T-helper 1 cell treated with Interleukin-12 subunit alpha and Interleukin-12 subunit beta and Interleukin-4 antibody, amounts not matched to agents 30 ng/mL and 1 ng/mL, for 36 hours (primary cell): ENCODE measurements around the gene BRSK2. TPM values are rescaled to one million over a fixed set of nuclear protein-coding genes. Genes with fewer than 3 reads are reported as not detected.
"Not testable (repeated sequence)": the region's sequence is repeated elsewhere in the genome, so short reads cannot be mapped to it uniquely, and the experiment has no call there.

Experiments used
- intact Hi-C: fragments of 100-400 bp; cut with micrococcal nuclease; formaldehyde crosslinking; loops from one replicate; pipeline ENCODE4 v1.15.1; 2024
- total RNA-seq: library from RNA; stranded (reverse); gene quantifications from 2 replicates; pipeline ENCODE4 v1.2.3, GENCODE V29; 2022

The BRSK2 gene
- 0.27 and 0.44 TPM in 2 replicates for total RNA-seq

DNA sequence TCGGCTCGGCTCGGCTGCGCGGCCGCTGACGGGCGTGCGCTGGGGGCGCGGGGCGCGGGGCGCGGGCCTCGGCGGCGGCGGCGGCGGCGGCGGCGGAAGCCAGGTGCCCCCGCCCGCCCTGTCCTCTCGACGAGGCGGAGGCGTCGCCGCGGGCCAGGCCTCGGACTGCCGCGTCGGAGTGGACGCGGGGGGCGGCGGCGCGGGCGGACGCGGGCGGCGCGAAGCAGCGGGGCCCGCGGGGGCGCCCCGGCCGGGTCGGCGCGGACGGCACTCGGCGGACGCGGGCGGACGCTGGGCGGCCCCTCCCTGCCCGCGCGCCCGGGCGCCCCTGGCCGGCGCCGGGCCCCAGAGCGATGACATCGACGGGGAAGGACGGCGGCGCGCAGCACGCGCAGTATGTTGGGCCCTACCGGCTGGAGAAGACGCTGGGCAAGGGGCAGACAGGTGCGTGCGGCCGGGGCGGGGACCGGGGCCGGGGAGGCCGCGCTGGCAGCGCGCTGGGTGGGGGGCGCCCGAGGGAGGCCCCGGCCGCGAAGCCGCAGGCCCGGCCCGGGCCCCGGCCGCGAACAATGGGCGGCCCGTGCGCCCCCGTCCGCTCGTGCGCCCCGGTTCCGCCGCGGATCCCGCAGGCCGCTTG is at the start of gene BRSK2:
Gene BRSK2 (plus strand): TSS at position 3 of the 637 bp plus-strand sequence. CDS start 351 bp downstream, at position 354.
- intact Hi-C loops, result loop anchor here (1.0 to 2.0 kb wide), 3 partner anchors 54 to 183 kb away; partner anchors contain the start of genes DUSP8 and TOLLIP

DNA sequence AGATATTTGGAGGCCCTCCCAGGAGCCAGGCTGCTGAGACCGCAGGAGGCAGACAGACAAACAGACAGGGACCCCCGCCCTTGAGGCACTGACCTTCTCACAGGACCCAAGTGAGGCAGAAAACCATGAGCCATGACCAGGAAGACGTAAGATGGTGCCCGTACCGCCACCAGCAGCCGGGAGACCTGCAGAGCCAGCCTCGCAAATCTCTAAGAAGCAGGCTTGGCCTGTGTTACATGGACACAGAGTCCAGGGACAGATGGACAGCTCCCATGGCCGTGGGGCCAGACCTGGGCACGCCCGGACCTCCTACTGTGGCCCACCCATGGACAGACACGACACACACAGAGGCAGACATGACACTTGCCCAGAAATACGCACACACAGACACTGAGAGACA is 49.6 kb upstream of the BRSK2 start:
- intact Hi-C loops, result no loop called here

DNA sequence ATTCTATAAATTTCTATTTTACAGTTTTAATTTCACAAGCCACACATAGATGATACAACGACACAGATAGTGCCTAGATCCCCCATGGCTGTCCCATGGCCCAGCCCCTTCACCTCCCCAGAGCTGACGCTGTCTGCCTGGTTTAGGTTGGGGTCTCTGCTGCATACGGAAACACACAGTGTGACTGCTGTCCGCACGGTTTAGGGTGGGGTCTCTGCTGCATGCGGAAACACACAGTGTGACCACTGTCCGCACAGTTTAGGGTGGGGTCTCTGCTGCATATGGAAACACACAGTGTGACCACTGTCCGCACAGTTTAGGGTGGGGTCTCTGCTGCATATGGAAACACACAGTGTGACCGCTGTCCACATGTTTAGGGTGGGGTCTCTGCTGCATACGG is 48.5 kb upstream of the BRSK2 start:
- intact Hi-C loops, result not testable (repeated sequence)

DNA sequence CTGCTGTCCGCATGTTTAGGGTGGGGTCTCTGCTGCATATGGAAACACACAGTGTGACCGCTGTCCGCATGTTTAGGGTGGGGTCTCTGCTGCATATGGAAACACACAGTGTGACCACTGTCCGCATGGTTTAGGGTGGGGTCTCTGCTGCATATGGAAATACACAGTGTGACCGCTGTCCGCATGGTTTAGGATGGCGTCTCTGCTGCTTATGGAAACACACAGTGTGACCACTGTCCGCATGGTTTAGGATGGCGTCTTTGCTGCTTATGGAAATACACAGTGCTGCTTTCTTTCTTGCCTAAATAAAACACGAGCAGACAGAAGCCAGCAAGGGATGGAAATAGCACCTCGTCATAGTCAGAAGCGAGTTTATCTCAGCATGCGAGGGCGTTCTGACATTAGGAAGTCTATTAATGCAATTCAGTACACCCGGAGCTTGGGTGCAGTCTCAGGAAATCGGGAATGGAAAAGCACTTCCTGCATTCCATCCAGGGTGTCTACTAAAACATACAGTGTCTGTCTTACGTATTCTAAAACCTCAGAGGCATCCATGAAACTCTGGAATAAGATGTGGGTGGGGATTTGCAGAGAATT is 47.7 kb upstream of the BRSK2 start:
- intact Hi-C loops, result no loop called here

DNA sequence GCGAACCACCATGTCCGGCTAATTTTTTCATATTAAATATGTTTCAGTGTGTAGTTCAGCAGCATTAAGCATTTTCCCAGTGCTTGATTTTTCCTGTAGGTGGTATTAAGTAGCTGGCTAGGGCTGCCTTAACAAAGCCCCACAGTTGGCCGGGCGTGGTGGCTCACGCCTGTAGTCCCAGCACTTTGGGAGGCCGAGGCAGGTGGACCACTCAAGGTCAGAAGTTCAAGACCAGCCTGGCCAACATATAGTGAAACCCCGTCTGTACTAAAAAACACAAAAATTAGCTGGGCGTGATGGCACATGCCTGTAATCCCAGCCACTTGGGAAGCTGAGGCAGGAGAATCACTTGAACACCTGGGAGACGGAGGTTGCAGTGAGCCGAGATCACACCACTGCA is 46.8 kb upstream of the BRSK2 start:
- intact Hi-C loops, result no loop called here

DNA sequence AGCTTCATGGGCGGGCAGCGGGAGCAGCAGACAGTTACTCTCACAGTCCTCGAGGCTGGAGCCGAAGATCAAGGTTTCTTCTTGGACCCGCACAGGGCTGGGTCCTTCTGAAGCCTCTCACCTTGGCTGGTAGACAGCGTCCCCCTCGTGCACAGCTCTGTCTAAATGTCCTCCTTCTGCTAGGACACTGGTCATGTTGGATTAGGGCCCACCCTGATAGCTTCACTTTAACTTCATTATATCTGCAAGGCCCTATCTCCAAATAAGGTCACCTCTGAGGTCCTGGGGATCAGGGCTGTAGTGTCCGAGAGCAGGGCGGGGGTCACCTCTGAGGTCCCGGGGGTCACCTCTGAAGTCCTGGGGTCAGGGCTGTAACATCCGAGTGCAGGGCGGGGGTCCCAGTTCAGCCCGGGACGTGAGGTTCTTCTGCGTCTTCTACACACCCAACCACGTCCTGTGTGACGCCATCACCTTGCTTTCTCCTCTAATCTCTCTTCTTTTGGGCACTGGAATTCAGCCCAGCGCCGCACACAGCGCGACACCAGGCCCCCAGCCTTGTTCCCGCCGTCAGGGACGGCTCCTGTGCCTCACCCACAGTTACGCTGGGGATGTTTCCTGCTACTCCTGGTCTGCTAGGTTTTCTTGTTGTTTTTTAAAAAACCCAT is 46.2 kb upstream of the BRSK2 start:
- intact Hi-C loops, result no loop called here

DNA sequence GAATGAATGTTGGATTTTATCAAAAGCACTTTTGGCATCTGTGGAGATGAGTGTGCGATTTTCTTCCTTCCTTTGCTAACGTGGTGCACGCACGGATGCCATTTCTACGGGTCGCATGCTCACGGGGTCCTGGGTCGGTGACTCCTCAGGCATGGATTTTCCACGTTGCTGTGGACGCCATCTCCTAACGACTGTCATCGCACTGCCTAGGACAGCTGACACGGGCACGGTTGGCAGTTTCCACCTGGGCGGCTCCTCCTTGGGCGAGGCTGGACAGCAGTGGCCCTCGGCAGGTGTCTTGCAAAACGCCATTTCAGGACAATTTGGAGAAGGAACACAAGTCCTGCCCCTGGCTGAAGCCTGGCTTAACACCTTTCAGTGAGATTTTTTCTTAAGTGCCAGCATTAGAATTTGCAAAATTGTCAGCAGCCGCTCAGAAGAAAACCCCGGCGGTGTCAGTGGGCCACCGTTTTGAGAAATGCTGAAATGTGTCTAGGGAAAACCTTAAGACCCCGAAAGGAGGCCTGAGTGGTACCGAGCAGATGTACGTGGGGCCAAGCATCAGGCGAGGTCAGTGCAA is 45.6 kb upstream of the BRSK2 start:
- intact Hi-C loops, result no loop called here

DNA sequence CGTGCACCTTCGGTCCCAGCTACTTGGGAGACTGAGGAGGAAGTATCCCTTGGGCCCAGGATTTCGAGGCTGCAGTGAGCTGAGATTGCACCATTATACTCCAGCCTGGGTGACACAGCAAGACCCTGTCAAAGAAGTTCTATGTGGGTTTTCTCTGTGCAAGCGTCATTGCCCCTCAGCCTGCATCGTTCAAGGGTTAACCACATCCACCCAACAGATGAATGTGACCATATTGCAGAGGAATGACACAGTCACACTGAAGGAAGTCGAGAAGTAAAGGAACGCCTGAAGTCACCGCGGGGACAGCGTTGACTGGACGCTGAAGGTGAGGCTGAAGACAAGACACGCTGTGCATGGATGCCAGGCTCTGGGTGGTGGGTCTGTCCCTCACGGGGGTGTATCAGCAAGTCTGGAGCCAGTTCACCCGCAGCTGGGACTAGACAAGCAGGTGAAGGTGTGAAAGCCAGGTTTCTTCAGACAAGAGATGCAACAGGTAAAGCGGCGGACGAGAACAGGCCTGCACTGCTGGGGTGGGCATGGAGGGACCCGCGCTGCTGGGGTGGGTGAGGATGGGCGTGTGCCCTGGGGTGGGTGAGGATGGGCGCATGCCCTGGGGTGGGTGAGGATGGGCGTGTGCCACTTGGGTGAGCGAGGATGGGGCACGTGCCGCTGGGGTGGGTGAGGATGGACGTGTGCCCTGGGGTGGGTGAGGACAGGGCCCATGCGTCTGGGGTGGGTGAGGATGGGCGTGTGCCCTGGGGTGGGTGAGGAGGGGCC is 43.8 kb upstream of the BRSK2 start:
- intact Hi-C loops, result no loop called here

DNA sequence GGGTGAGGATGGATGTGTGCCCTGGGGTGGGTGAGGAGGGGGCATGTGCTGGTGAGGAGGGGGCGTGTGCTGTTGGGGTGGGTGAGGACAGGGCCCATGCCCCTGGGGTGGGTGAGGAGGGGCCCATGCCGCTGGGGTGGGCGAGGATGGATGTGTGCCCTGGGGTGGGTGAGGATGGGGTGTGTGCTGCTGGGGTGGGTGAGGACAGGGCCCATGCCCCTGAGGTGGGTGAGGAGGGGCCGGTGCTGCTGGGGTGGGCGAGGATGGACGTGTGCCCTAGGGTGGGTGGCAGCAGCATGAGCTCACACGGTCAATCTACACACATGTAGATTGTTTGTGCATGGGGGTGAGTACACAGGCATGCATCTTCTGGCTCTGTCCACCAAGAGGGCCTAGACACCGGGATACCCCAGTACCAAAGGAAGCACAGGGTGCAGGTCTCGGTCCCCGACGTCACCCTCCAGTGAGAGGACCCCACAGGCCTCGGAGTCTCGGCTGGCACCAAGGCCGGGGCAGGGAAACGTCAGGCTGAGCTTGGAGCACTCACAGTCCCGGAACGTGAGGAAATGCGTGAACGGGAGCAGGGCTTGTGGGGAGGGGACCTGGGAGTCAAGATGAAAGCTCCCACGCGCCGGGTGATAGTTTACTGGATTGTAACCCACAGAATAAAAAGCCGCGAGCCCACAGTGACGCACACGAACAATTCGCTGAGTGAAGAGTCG is 42.9 kb upstream of the BRSK2 start:
- intact Hi-C loops, result no loop called here

DNA sequence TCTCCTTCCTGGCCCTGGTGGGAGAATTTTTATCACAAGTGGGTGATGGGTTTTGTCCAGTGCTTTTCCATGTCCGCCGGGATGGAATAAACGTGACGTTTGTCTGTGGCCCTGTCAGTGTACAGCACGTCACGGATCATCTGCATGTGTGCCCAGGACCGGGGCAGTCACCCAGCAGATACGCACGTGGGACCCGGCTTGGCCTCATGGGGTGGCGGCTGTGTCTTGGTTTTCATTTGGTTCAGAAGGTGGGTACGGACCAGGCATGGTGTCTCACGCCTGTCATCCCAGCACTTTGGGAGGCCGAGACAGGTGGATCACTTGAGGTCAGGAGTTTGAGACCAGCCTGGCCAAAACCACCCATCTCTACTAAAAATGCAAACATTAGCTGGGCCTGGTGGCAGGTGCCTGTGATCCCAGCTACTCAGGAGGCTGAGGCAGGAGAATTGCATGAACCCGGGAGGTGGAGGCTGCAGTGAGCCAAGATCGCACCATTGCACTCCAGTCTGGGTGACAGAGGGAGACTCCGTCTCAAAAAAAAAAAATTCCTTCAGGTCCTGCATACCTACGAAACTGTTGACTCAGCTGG is 42.2 kb upstream of the BRSK2 start:
- intact Hi-C loops, result not testable (repeated sequence)

DNA sequence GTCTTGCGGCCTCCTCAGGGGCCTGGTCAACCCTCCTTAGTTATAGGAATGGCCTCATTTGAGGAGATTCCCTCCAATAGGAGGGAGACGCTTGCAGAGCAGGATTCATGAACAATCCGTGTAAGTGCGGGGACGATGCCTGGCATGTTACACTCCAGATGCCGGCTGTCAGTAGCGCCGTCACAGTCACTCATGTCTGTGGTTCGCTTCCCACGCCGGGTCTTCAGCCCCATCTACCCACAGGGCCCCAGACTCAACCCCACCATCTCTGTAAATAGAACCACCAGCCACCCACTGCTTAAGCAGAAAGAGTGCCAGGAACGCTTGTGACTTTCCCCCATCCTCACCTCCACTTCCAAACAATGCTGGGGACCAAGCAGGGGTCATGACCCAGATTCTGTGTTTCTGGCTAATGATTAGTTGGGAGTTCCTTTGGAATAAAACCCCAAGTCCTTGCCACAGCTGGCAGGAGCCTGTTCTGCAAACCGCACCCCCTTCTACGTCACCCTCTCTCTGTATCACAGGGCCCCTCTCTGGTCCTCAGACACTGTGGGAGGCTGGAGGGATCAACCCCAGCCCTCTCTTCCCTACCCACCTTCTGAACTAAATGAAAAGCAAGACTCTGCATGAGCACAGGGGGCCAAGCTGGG is 41.5 kb upstream of the BRSK2 start:
- intact Hi-C loops, result no loop called here

DNA sequence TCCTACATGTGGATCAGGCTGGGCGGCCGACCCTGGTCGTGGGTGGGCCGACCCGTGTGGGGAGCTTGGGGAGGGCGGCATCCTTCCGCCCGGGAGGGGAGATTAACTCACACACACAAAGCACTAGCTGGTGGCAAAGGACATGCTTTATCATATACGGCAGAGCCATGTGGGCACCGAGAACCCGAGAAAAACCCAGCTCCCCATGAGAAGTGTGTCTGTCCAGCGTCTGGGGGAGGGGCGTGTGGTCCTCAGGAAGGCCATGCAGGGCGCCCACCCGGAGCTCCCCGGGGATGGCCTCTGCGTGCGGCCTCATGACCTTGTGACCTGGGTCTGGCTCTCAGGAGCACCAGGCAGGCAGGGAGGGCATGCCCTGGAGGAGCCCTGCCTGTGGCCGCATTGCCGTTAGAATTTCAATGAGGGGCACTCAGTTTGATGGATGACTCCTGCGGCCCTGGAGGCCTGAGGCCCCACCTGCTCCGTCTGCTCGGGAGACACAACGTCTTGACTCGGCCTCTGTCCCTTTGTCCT is 40.9 kb upstream of the BRSK2 start:
- intact Hi-C loops, result no loop called here

DNA sequence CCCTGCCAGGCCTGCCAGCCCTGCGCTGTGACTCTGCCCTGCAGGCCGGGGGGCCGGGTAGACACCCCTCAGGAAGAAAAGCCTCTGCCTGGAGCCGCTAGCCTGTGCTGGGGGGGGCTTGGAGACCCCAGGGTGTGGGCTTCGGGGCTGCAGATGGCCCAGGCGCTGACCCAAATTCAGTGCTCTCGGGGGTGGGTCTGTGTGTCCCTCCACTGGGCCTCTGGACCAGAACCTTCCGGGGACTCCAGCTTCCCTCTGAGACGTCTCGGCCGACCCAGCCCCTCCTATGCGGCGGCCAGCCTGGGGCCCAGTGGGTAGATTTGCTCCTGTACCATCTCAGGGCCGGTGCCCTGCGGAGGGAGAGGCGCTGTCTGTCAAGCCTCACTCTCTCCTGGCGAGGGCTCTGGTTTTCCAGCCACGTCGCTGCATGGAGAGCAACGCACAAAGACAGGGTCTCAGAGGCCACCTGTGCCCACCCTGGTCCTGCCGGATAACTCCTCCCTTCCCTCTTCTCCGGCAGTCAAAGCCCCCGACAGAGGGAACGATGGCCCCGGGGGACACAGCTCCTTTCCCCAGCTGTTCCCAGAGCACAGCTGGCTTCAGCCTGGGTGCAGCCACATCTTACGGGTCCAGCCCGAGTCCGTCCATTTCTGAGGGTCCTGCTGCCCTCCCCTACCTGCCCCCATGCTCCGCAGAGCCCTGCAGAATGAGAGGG is 40.2 kb upstream of the BRSK2 start:
- intact Hi-C loops, result no loop called here

DNA sequence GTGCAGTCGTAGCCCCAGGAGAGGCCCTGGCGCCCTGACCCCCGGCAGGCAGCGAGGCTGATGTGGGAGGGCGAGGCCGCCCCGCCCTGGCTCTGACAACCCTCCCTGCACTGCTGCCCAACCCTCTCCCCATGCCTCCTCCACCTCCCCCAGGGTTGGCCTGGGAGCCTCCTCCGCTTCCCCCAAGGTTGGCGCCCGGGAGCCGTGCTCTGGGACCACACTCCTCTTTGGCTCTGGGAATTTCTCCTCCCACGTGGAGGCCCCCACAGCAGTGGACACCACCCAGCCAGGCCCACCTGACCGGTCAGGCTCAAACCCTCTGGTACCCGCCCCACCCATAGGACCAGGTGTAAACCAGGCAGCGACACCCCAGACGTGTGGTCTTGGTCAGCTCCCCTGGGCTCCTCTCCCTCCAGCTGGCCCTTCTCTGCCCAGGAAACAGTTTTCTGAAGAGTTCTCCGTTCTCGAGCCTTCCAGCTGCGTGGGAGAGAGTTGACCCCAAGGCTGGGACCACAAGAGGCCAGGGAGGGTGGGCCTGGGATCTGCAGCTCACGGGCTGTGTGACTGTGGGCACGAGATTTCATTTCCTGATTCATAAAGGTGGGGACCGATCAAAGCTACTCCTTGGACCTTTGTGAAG is 39.5 kb upstream of the BRSK2 start:
- intact Hi-C loops, result no loop called here

DNA sequence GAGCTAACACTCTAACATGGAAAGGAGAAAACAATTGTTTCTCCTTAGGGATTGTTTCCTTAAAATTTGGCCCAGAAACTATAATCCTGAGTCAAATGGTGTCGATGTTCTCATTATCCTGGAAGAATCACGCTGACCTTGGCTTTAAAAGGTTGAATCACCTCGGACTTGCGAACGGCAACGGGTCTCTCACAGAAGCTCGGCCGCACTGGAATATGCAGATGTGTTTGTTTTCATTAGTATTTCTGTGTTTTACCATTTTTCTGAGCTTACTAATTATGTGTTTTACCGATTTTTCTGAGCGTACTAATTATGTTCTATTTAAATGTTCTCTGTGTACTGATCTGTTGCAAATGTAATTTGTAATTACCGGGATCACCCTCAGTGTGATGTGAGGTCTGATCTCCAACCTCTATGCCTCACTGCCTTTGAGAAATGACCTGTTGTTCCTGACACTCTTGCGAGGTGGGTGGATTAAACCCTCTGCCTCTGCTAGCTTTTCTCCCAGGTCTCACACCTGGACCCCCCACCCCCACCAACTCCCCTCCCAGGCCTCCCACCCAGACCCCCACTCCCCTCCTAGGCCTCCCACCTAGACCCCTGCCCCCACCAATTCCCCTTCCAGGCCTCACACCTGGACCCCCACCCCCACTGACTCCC is 38.3 kb upstream of the BRSK2 start:
- intact Hi-C loops, result no loop called here

DNA sequence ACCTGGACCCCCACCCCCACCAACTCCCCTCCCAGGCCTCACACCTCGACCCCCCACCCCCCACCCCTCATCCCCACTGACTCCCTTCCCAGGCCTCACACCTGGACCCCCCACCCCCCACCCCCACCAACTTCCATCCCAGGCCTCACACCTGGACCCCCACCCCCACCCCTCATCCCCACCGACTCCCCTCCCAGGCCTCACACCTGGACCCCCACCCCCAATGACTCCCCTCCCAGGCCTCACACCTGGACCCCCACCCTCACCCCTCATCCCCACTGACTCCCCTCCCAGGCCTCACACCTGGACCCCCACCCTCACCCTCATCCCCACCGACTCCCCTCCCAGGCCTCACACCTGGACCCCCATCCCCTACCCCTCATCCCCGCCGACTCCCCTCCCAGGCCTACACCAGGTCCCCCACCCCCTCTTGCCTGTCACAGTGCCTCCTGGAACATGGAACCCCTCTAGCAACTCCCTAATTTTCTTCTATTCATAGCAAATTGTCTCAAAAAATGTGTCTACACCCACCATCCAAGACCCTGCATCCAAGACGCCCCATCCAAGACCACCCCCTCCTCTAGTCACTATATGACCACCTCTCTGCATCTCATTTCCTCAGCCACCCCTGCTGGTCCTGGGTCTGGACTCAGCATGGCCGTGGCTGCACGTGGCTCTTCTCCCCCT is 36.9 kb upstream of the BRSK2 start:
- intact Hi-C loops, result no loop called here

DNA sequence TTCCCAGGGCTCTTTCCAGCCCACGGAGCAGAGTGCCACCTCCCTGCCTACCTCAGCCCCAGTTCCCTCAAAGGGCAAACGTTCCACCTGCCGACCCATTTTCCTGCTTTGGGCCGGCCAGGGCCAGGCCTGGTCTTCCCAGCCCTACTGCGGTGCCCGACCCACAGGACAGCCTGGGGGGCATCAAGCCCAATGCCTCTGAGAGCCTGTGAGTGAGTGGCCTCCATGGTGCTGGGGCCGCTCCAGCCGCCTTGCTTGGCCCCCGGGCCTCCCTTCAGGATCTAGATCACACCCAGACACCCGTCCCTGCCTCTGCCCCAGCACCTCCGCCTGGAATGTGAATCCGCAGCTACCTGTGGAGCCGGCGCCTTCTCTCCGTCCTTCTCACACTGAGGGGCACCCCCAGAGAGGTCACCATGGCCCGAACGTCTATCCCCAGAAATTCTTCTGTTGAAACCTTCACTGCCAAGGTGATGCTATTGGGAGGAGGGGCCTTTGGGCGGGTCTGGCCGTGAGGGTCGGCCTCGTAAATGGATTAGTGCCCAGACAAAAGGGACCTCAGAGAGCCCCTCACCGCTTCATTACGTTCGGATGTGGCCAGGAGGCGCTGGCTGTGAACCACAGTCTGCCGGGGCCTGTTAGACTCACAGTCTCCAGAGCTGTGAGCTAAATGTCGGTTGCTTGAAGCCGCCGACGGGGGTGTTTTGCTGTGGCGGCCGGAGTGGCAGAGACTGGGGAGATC is 36.2 kb upstream of the BRSK2 start:
- intact Hi-C loops, result no loop called here
